Activated CD4-positive, alpha-beta memory T cell treated with anti-CD3 and anti-CD28 coated beads for 36 hours (primary cell): ENCODE data around the gene MRLN. TPM values are rescaled to one million over a fixed set of nuclear protein-coding genes. Genes with fewer than 3 reads are reported as not detected.
"Not testable (repeated sequence)": the region's sequence is repeated elsewhere in the genome, so short reads cannot be mapped to it uniquely, and the experiment has no call there.

ENCODE experiments used
- CTCF ChIA-PET: fragments of 350-600 bp; sonication (Branson Sonifier 250); formaldehyde crosslinking; loops from one replicate; lab custom pipeline; 2021; ENCODE audit warnings: antibody characterized with exemption, inconsistent platforms; lab: Charles Lee
- POLR2A ChIA-PET: fragments of 350-600 bp; sonication (Branson Sonifier 250); formaldehyde crosslinking; loops from one replicate; lab custom pipeline; 2021; ENCODE audit warnings: antibody characterized with exemption; lab: Charles Lee
- DNase-seq: peaks from one replicate; pipeline ENCODE4 v3.0.0-alpha.2; 2020
- H3K27ac Mint-ChIP-seq: one replicate; pipeline ENCODE4 v1.8.0; 2021; ENCODE audit warnings: mixed read lengths
- H3K27me3 Mint-ChIP-seq: one replicate; pipeline ENCODE4 v1.8.0; 2021; ENCODE audit warnings: mixed read lengths
- H3K36me3 Mint-ChIP-seq: one replicate; pipeline ENCODE4 v1.8.0; 2021; ENCODE audit warnings: mixed read lengths
- H3K4me1 Mint-ChIP-seq: one replicate; pipeline ENCODE4 v1.8.0; 2021; ENCODE audit warnings: low read depth, mixed read lengths
- H3K4me3 Mint-ChIP-seq: one replicate; pipeline ENCODE4 v1.8.0; 2021; ENCODE audit warnings: mild to moderate bottlenecking, mixed read lengths
- H3K9me3 Mint-ChIP-seq: one replicate; pipeline ENCODE4 v1.8.0; 2021; ENCODE audit warnings: mixed read lengths
- intact Hi-C: fragments of 100-400 bp; cut with micrococcal nuclease; formaldehyde crosslinking; loops from one replicate; pipeline ENCODE4 v1.15.1; 2023
- total RNA-seq, 2 experiments: library from RNA; stranded (reverse); gene quantifications; one replicate each; pipeline ENCODE4 v1.2.3, GENCODE V29; 2021

MRLN gene
- total RNA-seq, 2 experiments from 2014 or later, result not detected

- H3K9me3 Mint-ChIP-seq, H3K27ac Mint-ChIP-seq, H3K4me3 Mint-ChIP-seq, H3K36me3 Mint-ChIP-seq, DNase-seq, CTCF ChIA-PET, H3K27me3 Mint-ChIP-seq, H3K4me1 Mint-ChIP-seq, intact Hi-C loops, POLR2A ChIA-PET: not testable (repeated sequence)
Measured at GRCh38 chr10:59744156-59744555, 9.1 kb downstream of the MRLN start.

- intact Hi-C loops, result no loop called here
- CTCF ChIA-PET, result no interaction called here
Measured at GRCh38 chr10:59741583-59741982, 11.7 kb downstream of the MRLN start.

GRCh38 chr10:59741048-59741447, 12.2 kb downstream of the MRLN start:
- CTCF ChIA-PET, result no interaction called here
- no peak for DNase-seq
- H3K9me3 Mint-ChIP-seq, result peaks cover 5% of the 10 kb centered on the region
- no peaks in the 10 kb centered on the region for H3K36me3 Mint-ChIP-seq
- H3K4me3 Mint-ChIP-seq, result no peak overlapping the region
- no peaks in the 10 kb centered on the region for H3K4me1 Mint-ChIP-seq
- POLR2A ChIA-PET, result no interaction called here
- H3K27me3 Mint-ChIP-seq, result peaks cover 2% of the 10 kb centered on the region
- no peak overlapping the region for H3K27ac Mint-ChIP-seq
- intact Hi-C loops, result no loop called here

More at GRCh38 chr10:59741583-59741982, 11.7 kb downstream of the MRLN start:
- POLR2A ChIA-PET, result no interaction called here
- no peak overlapping the region for H3K4me3 Mint-ChIP-seq
- peaks cover 2% of the 10 kb centered on the region for H3K27me3 Mint-ChIP-seq
- no peaks in the 10 kb centered on the region for H3K36me3 Mint-ChIP-seq
- no peak overlapping the region for H3K27ac Mint-ChIP-seq
- H3K9me3 Mint-ChIP-seq, result peaks cover 5% of the 10 kb centered on the region
- no peak for DNase-seq
- no peaks in the 10 kb centered on the region for H3K4me1 Mint-ChIP-seq

GRCh38 chr10:59736749-59737148, 16.5 kb downstream of the MRLN start:
- no peak for DNase-seq
- intact Hi-C loops, result no loop called here
- CTCF ChIA-PET, result no interaction called here
- H3K36me3 Mint-ChIP-seq, result no peaks in the 10 kb centered on the region
- POLR2A ChIA-PET, result no interaction called here
- H3K4me3 Mint-ChIP-seq, result no peak overlapping the region
- H3K9me3 Mint-ChIP-seq, result no peaks in the 10 kb centered on the region
- no peak overlapping the region for H3K27ac Mint-ChIP-seq
- peaks cover 2% of the 10 kb centered on the region for H3K27me3 Mint-ChIP-seq
- no peaks in the 10 kb centered on the region for H3K4me1 Mint-ChIP-seq

- H3K4me1 Mint-ChIP-seq, result no peaks in the 10 kb centered on the region
- no peaks in the 10 kb centered on the region for H3K9me3 Mint-ChIP-seq
- POLR2A ChIA-PET, result no interaction called here
- no peaks in the 10 kb centered on the region for H3K36me3 Mint-ChIP-seq
- no peak for DNase-seq
- no peak overlapping the region for H3K27ac Mint-ChIP-seq
- H3K4me3 Mint-ChIP-seq, result no peak overlapping the region
- H3K27me3 Mint-ChIP-seq, result peaks cover 2% of the 10 kb centered on the region
- intact Hi-C loops, result no loop called here
- CTCF ChIA-PET, result no interaction called here
Measured at GRCh38 chr10:59735296-59735695, 18.0 kb downstream of the MRLN start.

GRCh38 chr10:59734014-59734462, 19.2 kb downstream of the MRLN start:
- no peak overlapping the region for H3K27ac Mint-ChIP-seq
- no peak for DNase-seq
- CTCF ChIA-PET, result no interaction called here
- POLR2A ChIA-PET, result no interaction called here
- H3K9me3 Mint-ChIP-seq, result no peaks in the 10 kb centered on the region
- no peaks in the 10 kb centered on the region for H3K36me3 Mint-ChIP-seq
- no peak overlapping the region for H3K4me3 Mint-ChIP-seq
- H3K4me1 Mint-ChIP-seq, result no peaks in the 10 kb centered on the region
- peaks cover 2% of the 10 kb centered on the region for H3K27me3 Mint-ChIP-seq
- intact Hi-C loops, result no loop called here

- POLR2A ChIA-PET, DNase-seq, H3K27me3 Mint-ChIP-seq, CTCF ChIA-PET, intact Hi-C loops, H3K4me1 Mint-ChIP-seq, H3K4me3 Mint-ChIP-seq, H3K36me3 Mint-ChIP-seq, H3K27ac Mint-ChIP-seq, H3K9me3 Mint-ChIP-seq: not testable (repeated sequence)
Measured at GRCh38 chr10:59733321-59734013, 19.8 kb downstream of the MRLN start.

- DNase-seq, H3K4me3 Mint-ChIP-seq, H3K4me1 Mint-ChIP-seq, H3K9me3 Mint-ChIP-seq, H3K27ac Mint-ChIP-seq, H3K36me3 Mint-ChIP-seq, H3K27me3 Mint-ChIP-seq, intact Hi-C loops, POLR2A ChIA-PET, CTCF ChIA-PET: not testable (repeated sequence)
Measured at GRCh38 chr10:59732849-59733248, 20.4 kb downstream of the MRLN start.

GRCh38 chr10:59729167-59729566, 24.1 kb downstream of the MRLN start:
- H3K27ac Mint-ChIP-seq, POLR2A ChIA-PET, H3K4me3 Mint-ChIP-seq, H3K27me3 Mint-ChIP-seq, CTCF ChIA-PET, H3K9me3 Mint-ChIP-seq, DNase-seq, H3K36me3 Mint-ChIP-seq, intact Hi-C loops, H3K4me1 Mint-ChIP-seq: not testable (repeated sequence)

- Mint-ChIP-seq H3K4me1 (no peaks in the 10 kb centered on the region), H3K36me3 (no peaks in the 10 kb centered on the region), H3K27ac (no peak overlapping the region), H3K4me3 (no peak overlapping the region), H3K27me3 (peaks cover 9% of the 10 kb centered on the region), H3K9me3 (peaks cover 3% of the 10 kb centered on the region)
- CTCF ChIA-PET, result no interaction called here
- POLR2A ChIA-PET, result no interaction called here
- no peak for DNase-seq
- intact Hi-C loops, result no loop called here
Measured at GRCh38 chr10:59724098-59724938, 28.9 kb downstream of the MRLN start.

- H3K4me3 Mint-ChIP-seq, result no peak overlapping the region
- ChIA-PET POLR2A (no interaction called here), CTCF (interaction anchor here (0.6 kb wide), 1 partner anchor 56 kb away, joined by 3 read pairs; no protein-coding TSS in a partner anchor)
- H3K27ac Mint-ChIP-seq, result no peak overlapping the region
- no peaks in the 10 kb centered on the region for H3K4me1 Mint-ChIP-seq
- intact Hi-C loops, result no loop called here
- H3K27me3 Mint-ChIP-seq, result peaks cover 15% of the 10 kb centered on the region
- no peak for DNase-seq
- no peaks in the 10 kb centered on the region for H3K36me3 Mint-ChIP-seq
- H3K9me3 Mint-ChIP-seq, result peaks cover 3% of the 10 kb centered on the region
Measured at GRCh38 chr10:59720377-59720776, 32.9 kb downstream of the MRLN start.

- H3K36me3 Mint-ChIP-seq, result no peaks in the 10 kb centered on the region
- intact Hi-C loops, result no loop called here
- peaks cover 15% of the 10 kb centered on the region for H3K27me3 Mint-ChIP-seq
- H3K27ac Mint-ChIP-seq, result no peak overlapping the region
- H3K4me1 Mint-ChIP-seq, result no peaks in the 10 kb centered on the region
- H3K4me3 Mint-ChIP-seq, result no peak overlapping the region
- CTCF ChIA-PET, result no interaction called here
- peaks cover 3% of the 10 kb centered on the region for H3K9me3 Mint-ChIP-seq
- no peak for DNase-seq
- POLR2A ChIA-PET, result no interaction called here
Measured at GRCh38 chr10:59719374-59719773, 33.9 kb downstream of the MRLN start.
